Measurements from ENCODE around the gene CD59. TPM values are rescaled to one million over a fixed set of nuclear protein-coding genes. Genes with fewer than 3 reads are reported as not detected.
"Not testable (repeated sequence)": the region's sequence is repeated elsewhere in the genome, so short reads cannot be mapped to it uniquely, and the experiment has no call there.

CD59 gene
- total RNA-seq, 1 donor, result 44.4 TPM

- DNase-seq (ENCODE audit: low read depth in 2 of 3, low spot score in 2 of 3), result no peak
Observed at GRCh38 chr11:33670250-33671011, 65.8 kb downstream of the CD59 start.

DNA sequence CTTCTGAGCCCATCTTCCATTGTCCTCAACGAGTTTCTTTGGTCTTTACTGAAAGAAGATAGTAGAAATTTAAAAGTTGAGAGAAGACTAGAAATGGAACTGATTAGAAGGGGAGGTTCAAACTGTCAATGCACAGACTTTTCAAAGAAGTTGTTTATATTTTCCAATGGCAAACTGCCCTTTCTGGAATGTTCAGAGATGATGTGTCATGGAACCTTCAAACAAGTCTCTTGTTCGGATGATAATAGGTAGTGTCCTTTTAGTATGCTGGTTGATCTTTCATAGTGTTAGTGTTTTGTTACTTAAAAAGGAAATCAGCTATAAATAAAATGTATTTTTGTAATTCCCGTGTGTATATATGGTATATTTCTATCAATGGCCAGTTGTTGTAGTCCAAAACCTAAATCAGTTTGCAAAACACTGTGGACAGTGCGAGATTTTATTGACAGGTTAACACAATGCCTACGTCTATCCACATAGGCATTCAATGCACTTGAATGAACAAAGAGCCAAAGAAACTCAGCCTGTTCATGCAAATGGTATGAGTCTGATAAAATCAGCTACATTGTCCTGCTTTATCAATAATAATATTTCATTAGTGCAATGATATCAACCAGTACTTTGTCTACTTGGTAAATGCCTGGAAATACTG, 66.5 kb downstream of the CD59 start:
- DNase-seq (ENCODE audit: low read depth in 2 of 3, low spot score in 2 of 3), result no peak

GRCh38 chr11:33668951-33669596, 67.1 kb downstream of the CD59 start:
- no peak for DNase-seq (ENCODE audit: low read depth in 2 of 3, low spot score in 2 of 3)

- no peak for DNase-seq (ENCODE audit: low read depth in 2 of 3, low spot score in 2 of 3)
Observed at GRCh38 chr11:33668468-33668825, 67.8 kb downstream of the CD59 start.

GRCh38 chr11:33667819-33668467, 68.3 kb downstream of the CD59 start:
- no peak for DNase-seq (ENCODE audit: low read depth in 2 of 3, low spot score in 2 of 3)

DNA sequence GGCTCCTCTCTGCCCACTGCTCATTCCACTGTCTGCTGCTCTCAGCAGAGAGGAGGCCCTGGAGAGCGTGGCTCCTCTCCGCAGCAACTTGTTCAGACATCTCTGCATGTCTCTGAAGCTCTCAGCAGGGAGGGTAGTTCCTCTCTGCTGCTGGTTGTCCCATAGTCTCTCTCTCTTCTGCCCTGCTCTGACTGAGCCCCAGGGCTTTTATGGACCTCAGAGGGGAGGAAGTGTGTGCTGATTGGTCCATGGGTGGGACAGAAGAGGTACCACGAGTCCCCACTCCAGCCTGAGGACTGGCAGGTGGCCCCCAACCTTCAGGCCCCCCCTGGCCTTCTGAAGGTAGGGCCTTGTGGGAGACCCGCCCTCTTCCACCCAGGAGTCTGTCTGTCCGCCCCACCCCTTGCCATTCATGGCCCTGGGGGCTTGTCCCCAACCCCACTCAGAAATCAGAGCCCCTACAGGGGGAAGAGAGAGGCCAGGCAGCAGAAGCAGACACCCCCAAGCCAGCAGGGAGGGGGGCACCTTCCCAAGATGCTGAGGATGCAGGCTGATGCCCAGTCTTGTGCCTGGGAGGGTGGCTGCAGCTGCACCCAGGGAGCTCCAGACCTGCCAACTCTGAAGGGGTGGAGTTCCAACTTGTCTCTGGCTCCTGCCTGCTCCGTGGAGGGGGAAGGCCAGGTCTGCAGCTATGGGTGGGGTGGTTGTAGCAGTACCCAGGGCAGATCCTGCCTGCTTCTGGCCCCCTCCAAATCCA, 70.7 kb downstream of the CD59 start:
- DNase-seq (ENCODE audit: low read depth in 2 of 3, low spot score in 2 of 3), result no peak

- DNase-seq (ENCODE audit: low read depth in 2 of 3, low spot score in 2 of 3), result no peak
Observed at GRCh38 chr11:33664827-33665226, 71.4 kb downstream of the CD59 start.

- no peak for DNase-seq (ENCODE audit: low read depth in 2 of 3, low spot score in 2 of 3)
Observed at GRCh38 chr11:33664166-33664565, 72.1 kb downstream of the CD59 start.

- DNase-seq (ENCODE audit: low read depth in 2 of 3, low spot score in 2 of 3), result no peak
Observed at GRCh38 chr11:33663121-33663520, 73.1 kb downstream of the CD59 start.

DNA sequence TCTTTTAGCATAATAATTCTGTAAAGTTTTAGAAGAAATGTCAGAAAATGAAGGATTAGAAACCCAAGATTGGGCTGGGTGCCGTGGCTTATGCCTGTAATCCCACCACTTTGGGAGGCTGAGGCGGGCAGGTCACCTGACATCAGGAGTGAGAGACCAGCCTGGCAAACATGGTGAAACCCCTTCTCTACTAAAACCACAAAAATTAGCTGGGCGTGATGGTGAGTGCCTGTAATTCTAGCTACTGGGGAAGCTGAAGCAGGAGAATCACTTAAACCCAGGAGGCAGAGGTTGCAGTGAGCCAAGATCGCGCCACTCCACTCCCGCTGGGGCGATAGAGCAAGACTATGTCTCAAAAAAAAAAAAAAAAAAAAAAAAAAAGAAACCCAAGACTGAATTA, 74.7 kb downstream of the CD59 start:
- not testable (repeated sequence) for DNase-seq (ENCODE audit: low read depth in 2 of 3, low spot score in 2 of 3)

DNA sequence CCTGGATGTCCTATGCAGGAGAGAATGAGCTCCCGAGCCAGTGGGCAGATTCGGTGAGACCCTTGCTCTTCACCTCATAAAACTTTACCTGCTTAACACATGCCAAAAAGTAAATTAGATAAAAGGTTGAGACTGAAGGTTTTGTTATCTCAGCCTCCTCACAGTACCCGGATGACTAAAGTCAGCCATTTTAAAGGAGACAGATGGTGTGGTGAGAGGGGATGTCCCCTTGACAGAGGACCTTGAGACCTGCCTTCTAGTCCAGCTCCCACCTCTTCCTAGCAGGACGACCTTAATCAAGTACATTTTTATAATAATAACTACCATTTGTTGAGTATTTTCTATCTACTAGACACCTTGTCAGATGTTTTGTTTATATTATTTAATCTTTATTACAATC, 75.3 kb downstream of the CD59 start:
- no peak for DNase-seq (ENCODE audit: low read depth in 2 of 3, low spot score in 2 of 3)

DNA sequence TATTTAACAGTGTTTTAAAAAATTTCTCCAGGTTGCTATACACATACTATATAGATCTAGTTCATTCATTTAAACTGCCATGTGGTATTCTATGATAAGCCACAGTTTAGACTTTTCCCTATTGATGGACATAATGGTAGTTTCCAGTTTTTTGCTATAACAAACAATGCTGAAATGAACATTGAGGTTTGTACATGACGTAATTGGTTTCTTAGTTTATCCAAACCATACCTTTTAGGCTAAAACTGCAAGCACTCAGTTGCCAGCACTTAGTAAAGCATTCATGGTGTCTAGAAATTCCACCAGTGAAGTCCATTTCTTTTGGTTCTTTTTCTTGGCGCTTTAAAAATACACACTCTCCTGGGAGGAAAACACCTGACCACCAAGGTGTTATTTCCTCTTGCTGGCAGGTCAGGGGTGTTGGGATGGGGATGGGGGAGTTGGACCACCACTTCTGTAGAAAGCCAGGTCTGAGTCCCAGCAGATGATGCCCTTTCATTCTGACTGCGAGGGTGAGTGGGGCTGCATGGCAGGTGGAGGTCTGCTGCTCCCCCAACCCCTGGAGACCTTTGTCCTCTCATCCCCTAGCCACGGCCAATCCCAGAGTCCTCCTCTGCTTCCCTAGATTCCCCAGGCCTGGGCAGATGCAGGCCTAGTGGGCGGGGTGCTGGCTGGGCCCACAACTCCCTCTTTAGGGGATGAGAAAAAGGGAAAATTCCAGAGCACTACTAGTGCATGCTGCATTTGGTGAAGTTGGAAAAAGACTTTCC, 76.7 kb downstream of the CD59 start:
- no peak for DNase-seq (ENCODE audit: low read depth in 2 of 3, low spot score in 2 of 3)

DNA sequence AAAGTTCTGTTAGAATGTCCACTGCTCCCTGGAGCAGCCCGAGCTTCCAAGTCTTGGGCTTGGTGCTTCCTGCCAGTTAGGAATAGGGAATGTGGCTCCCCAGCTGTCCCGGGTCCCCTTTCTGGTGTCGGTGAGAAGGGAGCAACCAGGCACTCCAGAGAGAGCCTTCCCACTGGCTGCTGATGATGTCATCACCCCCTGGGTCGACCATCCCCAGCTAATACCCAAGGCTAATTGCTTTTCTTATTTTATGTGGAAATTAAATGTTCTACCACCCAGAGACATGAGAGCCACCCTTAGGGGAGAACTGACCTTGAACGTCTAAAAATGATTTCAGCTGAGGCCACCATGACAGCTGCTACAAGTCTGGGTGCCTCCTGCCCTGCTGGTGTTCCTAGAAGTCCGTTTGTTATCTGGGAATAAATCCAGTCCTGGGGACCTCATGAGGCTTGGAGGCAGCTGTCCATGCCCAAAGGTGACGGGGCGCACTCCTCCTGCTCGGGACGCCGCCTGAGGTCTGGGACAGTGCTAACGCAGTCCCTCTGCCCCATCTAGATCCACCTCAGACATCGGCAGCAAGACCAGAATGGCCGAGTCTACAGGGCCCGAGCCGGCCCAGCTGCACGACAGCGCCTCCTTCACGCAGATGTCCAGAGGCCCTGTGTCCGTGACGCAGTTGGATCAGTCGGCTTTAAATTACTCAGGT, 77.9 kb downstream of the CD59 start:
- no peak for DNase-seq (ENCODE audit: low read depth in 2 of 3, low spot score in 2 of 3)

DNA sequence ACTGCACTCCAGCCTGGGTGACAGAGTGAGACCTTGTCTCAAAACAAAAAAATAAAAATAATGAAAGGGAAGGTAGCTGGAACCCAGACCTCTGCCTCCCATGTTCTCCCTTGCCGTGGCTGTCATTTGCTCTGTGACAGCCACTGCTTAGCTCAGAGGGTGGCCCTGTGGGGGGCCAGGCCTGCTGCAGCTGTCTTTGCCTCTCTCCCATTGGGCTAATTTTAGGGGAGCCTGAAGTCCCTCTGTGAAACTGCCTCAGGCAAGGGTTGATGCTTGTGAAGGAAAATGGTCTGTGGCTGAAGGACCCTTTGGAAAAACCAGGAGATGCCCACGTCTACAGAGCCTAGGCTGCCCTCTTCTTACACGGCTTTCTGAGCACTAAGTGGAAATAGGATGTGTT, 78.5 kb downstream of the CD59 start:
- DNase-seq (ENCODE audit: low read depth in 2 of 3, low spot score in 2 of 3), result no peak

GRCh38 chr11:33656768-33657167, 79.5 kb downstream of the CD59 start:
- no peak for DNase-seq (ENCODE audit: low read depth in 2 of 3, low spot score in 2 of 3)

DNA sequence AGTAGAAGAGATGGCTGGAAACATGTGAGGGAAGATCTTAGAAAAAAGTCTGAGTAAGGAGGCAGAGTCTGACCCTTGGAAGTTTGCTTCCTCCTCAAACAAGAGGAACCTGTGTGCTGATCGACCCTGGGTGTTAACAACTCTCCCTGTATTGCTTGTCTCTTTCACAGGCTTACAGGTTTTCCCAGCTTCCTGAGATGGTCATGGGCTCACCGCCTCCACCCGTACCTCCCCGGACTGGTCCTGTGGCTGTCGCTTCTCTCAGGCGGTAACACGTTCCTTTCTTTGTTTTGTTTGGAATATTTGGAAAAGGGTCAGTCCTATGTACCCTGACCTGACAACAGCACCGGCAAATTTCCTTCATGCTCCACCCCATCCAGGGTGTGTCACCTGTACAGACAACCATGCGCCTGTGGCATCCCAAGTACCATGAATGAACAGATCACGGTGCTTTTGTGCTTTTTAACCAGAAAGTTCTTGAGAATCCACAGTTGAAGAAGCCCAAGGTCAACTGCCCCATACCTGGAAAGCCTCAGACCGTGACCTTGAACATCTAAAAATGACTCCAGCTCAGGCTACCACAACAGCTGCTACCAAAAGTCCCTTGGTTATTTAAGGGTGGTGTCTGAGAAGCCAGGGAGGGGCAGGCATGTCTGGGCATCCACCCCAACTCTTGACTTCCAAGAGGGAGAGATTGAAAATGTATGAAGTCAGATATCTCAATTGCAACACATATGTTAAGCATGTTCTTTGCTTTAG, 80.2 kb downstream of the CD59 start:
- DNase-seq (ENCODE audit: low read depth in 2 of 3, low spot score in 2 of 3), result no peak

GRCh38 chr11:33654594-33654993, 81.6 kb downstream of the CD59 start:
- DNase-seq (ENCODE audit: low read depth in 2 of 3, low spot score in 2 of 3), result no peak

All from hematopoietic multipotent progenitor cell (in vitro differentiated cells).